IPS-15b (cell line): ENCODE data around the gene COL24A1.
"Not testable (repeated sequence)": the region's sequence is repeated elsewhere in the genome, so short reads cannot be mapped to it uniquely, and the experiment has no call there.

Experiments
- H3K27me3 ChIP-seq: one replicate; pipeline ENCODE4 v1.6.1; 2013; ENCODE audit warnings: low read length; ENCODE audit not compliant: control insufficient read depth, insufficient read depth
- H3K36me3 ChIP-seq: one replicate; pipeline ENCODE4 v1.6.1; 2013; ENCODE audit warnings: low read length; ENCODE audit not compliant: control insufficient read depth, insufficient read depth
- H3K4me1 ChIP-seq: one replicate; pipeline ENCODE4 v1.6.1; 2013; ENCODE audit warnings: mild to moderate bottlenecking, low read length; ENCODE audit not compliant: control insufficient read depth, insufficient read depth
- H3K4me3 ChIP-seq: one replicate; pipeline ENCODE4 v1.5.1; 2013; ENCODE audit warnings: low read depth, low read length
- H3K9ac ChIP-seq: one replicate; pipeline ENCODE4 v1.6.1; 2013; ENCODE audit warnings: low read depth, mild to moderate bottlenecking, low read length
- H3K9me3 ChIP-seq: one replicate; pipeline ENCODE4 v1.6.1; 2013; ENCODE audit warnings: mild to moderate bottlenecking, low read length; ENCODE audit not compliant: control insufficient read depth, insufficient read depth

COL24A1 gene

DNA sequence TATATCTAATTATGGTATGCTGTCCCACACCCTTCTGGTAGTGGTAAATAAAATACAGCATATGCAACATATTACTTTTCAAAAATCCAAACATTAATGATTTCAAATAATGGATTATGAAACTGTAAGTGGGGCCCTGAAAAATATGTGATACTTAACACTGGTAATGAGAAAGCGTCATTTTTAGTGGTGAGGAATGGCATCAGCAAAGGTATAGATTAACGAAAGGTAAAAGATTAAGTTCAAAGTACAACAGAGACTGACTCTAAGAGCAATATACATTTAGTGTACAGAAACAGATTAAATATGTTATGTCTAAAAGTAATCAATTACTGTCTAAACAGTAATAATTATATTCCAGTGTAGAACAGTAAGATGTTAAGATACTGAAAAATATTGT, 194.1 kb downstream of the COL24A1 start:
- no peak overlapping the region for H3K9ac ChIP-seq
- H3K9me3 ChIP-seq, result no peaks in the 10 kb centered on the region
- H3K4me3 ChIP-seq, result no peak overlapping the region
- no peaks in the 10 kb centered on the region for H3K4me1 ChIP-seq
- no peaks in the 10 kb centered on the region for H3K27me3 ChIP-seq
- no peaks in the 10 kb centered on the region for H3K36me3 ChIP-seq

DNA sequence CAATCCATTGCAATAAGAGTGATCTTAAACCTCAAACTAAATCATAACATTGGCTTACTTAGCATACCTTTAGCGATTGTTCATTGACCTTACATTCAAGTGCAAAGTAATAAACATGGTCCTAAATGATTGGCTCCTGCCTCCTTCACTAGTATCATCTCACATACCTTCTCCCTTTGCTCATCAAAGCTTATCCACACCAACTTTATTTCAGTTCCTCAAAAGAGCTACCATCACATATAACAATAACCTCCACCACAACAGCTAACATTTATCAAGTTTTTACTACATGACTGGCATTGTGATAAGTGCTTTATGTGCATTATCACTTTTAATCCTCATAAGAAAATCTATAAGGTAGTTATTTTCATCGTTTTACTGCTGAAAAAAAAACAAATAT, 198.8 kb downstream of the COL24A1 start:
- no peaks in the 10 kb centered on the region for H3K4me1 ChIP-seq
- no peaks in the 10 kb centered on the region for H3K9me3 ChIP-seq
- no peaks in the 10 kb centered on the region for H3K27me3 ChIP-seq
- H3K36me3 ChIP-seq, result no peaks in the 10 kb centered on the region
- H3K4me3 ChIP-seq, result no peak overlapping the region
- H3K9ac ChIP-seq, result no peak overlapping the region

DNA sequence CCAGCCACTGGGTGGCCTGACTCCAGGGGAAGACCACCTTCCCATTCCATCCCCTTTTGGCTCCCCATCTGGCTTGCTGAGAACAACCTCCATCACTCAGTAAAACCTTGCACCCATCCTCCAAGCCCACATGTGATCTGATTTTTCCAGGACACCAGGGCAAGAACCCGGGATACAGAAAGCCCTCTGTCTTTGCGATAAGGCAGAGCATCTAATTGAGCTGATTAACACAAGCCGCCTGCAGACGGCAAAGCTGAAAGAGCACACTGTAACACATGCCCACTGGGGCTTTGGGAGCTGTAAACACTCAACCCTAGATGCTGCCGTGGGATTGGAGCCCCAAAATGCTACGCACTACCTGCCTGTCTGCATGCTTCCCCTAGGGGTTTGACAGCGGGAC, 201.4 kb downstream of the COL24A1 start:
- not testable (repeated sequence) for H3K4me3 ChIP-seq, H3K4me1 ChIP-seq, H3K27me3 ChIP-seq, H3K36me3 ChIP-seq, H3K9ac ChIP-seq, H3K9me3 ChIP-seq

GRCh38 chr1:85952460-85952859, 204.1 kb downstream of the COL24A1 start:
- H3K9me3 ChIP-seq, result no peaks in the 10 kb centered on the region
- H3K9ac ChIP-seq, result no peak overlapping the region
- no peaks in the 10 kb centered on the region for H3K4me1 ChIP-seq
- H3K4me3 ChIP-seq, result no peak overlapping the region
- no peaks in the 10 kb centered on the region for H3K36me3 ChIP-seq
- H3K27me3 ChIP-seq, result no peaks in the 10 kb centered on the region

GRCh38 chr1:85947186-85947585, 209.4 kb downstream of the COL24A1 start:
- no peak overlapping the region for H3K9ac ChIP-seq
- no peaks in the 10 kb centered on the region for H3K9me3 ChIP-seq
- H3K4me3 ChIP-seq, result no peak overlapping the region
- no peaks in the 10 kb centered on the region for H3K4me1 ChIP-seq
- H3K36me3 ChIP-seq, result no peaks in the 10 kb centered on the region
- H3K27me3 ChIP-seq, result no peaks in the 10 kb centered on the region

- Histone ChIP-seq H3K27me3 (no peaks in the 10 kb centered on the region), H3K9ac (no peak overlapping the region), H3K4me3 (no peak overlapping the region), H3K36me3 (no peaks in the 10 kb centered on the region), H3K4me1 (no peaks in the 10 kb centered on the region), H3K9me3 (no peaks in the 10 kb centered on the region)
Observed at GRCh38 chr1:85943945-85944344, 212.6 kb downstream of the COL24A1 start.

DNA sequence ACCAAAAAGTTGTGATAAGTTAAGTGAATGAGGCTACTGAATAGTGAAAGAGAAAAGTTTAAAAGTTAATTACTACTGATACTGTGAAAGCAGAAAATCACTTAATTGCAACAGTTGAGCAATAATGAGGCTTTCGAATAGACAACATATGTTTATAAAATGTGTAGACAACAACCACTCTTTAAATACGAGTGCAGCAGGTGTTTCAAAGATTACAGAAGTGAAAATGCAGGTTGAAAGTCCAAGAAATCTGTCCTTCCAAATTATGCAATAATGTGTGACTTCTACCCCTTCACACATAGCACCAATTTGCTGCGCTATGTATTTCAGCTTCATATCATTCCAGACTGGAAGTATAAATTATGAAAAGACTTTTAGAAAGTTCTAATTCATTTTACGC, 213.0 kb downstream of the COL24A1 start:
- no peaks in the 10 kb centered on the region for H3K4me1 ChIP-seq

GRCh38 chr1:85940656-85941306, 215.8 kb downstream of the COL24A1 start:
- no peaks in the 10 kb centered on the region for H3K36me3 ChIP-seq
- H3K4me1 ChIP-seq, result no peaks in the 10 kb centered on the region
- H3K4me3 ChIP-seq, result no peak overlapping the region
- H3K9me3 ChIP-seq, result no peaks in the 10 kb centered on the region
- no peak overlapping the region for H3K9ac ChIP-seq
- H3K27me3 ChIP-seq, result no peaks in the 10 kb centered on the region

More for the DNA sequence above, 213.0 kb downstream of the COL24A1 start:
- H3K36me3 ChIP-seq, result no peaks in the 10 kb centered on the region
- no peak overlapping the region for H3K9ac ChIP-seq
- H3K4me3 ChIP-seq, result no peak overlapping the region
- H3K9me3 ChIP-seq, result no peaks in the 10 kb centered on the region
- H3K27me3 ChIP-seq, result no peaks in the 10 kb centered on the region

- Histone ChIP-seq H3K36me3 (no peaks in the 10 kb centered on the region), H3K9me3 (no peaks in the 10 kb centered on the region), H3K4me3 (no peak overlapping the region), H3K9ac (no peak overlapping the region), H3K27me3 (no peaks in the 10 kb centered on the region), H3K4me1 (no peaks in the 10 kb centered on the region)
Observed at GRCh38 chr1:85938829-85939228, 217.7 kb downstream of the COL24A1 start.

DNA sequence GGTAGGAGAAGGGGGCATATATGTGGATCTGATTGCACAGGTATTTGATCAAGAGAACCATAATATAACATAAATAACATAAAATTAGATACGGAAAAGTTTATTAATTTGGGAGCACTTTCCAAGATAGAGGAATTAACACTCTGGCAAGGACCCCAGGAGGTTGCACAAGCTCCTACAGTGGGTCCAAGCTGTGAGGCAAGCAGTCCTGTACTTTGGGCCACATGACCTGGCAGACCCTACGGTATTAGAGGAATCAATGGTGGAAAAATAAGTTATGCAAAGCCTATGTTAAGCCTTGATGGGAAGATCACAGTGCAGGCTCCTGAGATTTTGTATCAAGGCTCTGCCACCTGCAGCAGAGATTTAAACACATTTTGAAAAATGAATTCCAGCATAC, 220.1 kb downstream of the COL24A1 start:
- H3K9me3 ChIP-seq, result no peaks in the 10 kb centered on the region
- H3K27me3 ChIP-seq, result no peaks in the 10 kb centered on the region
- no peak overlapping the region for H3K9ac ChIP-seq
- no peaks in the 10 kb centered on the region for H3K36me3 ChIP-seq
- no peaks in the 10 kb centered on the region for H3K4me1 ChIP-seq
- no peak overlapping the region for H3K4me3 ChIP-seq

GRCh38 chr1:85936057-85936456, 220.5 kb downstream of the COL24A1 start:
- H3K9me3 ChIP-seq, result no peaks in the 10 kb centered on the region
- no peak overlapping the region for H3K9ac ChIP-seq
- H3K27me3 ChIP-seq, result no peaks in the 10 kb centered on the region
- no peak overlapping the region for H3K4me3 ChIP-seq
- no peaks in the 10 kb centered on the region for H3K4me1 ChIP-seq
- no peaks in the 10 kb centered on the region for H3K36me3 ChIP-seq

DNA sequence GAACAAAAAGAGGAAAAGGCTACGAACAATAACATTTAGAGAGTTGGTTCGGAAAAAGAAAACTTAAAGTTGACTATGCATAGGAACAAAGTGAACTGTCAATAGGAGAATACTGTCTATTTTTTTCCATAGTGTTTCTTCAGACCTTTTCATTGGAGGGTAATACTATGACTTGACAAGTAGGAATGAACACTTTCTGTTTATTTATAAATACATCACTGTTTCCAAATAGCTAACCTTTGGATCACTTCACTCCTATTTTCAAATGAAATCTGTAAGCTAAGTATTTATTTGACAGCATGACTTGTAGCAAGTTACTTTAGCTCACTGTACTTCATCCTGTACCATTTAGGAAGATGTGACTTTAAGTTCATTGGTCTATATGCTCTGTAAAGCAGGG, 221.3 kb downstream of the COL24A1 start:
- no peak overlapping the region for H3K4me3 ChIP-seq

More for the DNA sequence above, 221.3 kb downstream of the COL24A1 start:
- no peaks in the 10 kb centered on the region for H3K4me1 ChIP-seq
- H3K9ac ChIP-seq, result no peak overlapping the region
- no peaks in the 10 kb centered on the region for H3K27me3 ChIP-seq
- no peaks in the 10 kb centered on the region for H3K36me3 ChIP-seq
- no peaks in the 10 kb centered on the region for H3K9me3 ChIP-seq
